Urinary bladder (tissue), 4 donors: ENCODE results near the gene CPN2. TPM values are rescaled to one million over a fixed set of nuclear protein-coding genes. Genes with fewer than 3 reads are reported as not detected.

Experiments
- DNase-seq: peaks from one replicate; pipeline ENCODE4 v3.0.0-alpha.2; 2015; ENCODE audit errors: extremely low spot score
- H3K27ac ChIP-seq: one replicate; pipeline ENCODE4 v1.5.1; 2013; ENCODE audit warnings: low read depth, mild to moderate bottlenecking, moderate library complexity
- H3K36me3 ChIP-seq: one replicate; pipeline ENCODE4 v1.6.1; 2013; ENCODE audit warnings: mild to moderate bottlenecking, moderate library complexity; ENCODE audit not compliant: insufficient read depth
- H3K4me1 ChIP-seq: one replicate; pipeline ENCODE4 v1.6.1; 2013; ENCODE audit warnings: mild to moderate bottlenecking, moderate library complexity; ENCODE audit not compliant: insufficient read depth
- H3K4me3 ChIP-seq: one replicate; pipeline ENCODE4 v1.5.1; 2013; ENCODE audit warnings: low read depth, low read length
- WGBS: extraction: QIAGEN DNeasy Blood & Tissue Kit; methylation state at CpG from one replicate; pipeline ENCODE4 v1.1.7; 2013; 5-methylcytosine and 5-hydroxymethylcytosine counted together
- polyA plus RNA-seq: library from polyadenylated mRNA; stranded (reverse); fragments of 200-250 nt; gene quantifications from one replicate; pipeline ENCODE4 v1.2.3, GENCODE V29; 2013
- total RNA-seq: library from RNA; depleted of rRNA; stranded (reverse); fragments of >200 nt; gene quantifications from one replicate; pipeline ENCODE4 v1.2.3, GENCODE V29; 2014
- donor health status: healthy with polysubstance abuse.
- donor health status: healthy.

Gene CPN2
- total and polyA plus RNA-seq, 2 donors, result 0.06 TPM; not detected in 1

DNA sequence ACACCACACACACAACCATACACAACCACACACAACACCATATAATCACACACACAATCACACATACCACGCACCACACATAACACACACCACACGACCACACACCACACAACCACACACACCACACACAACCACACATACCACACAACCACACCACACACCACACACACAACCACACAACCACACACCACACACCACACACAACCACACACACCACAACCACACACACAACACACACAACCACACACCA, 24.2 kb downstream of the CPN2 start:
- Histone ChIP-seq H3K4me3 (no peak overlapping the region), H3K4me1 (no peaks in the 10 kb centered on the region), H3K36me3 (no peaks in the 10 kb centered on the region), H3K27ac (no peak overlapping the region)
- no peak for DNase-seq
- 97% methylated on average over 2 of the region's 2 CpGs for WGBS

DNA sequence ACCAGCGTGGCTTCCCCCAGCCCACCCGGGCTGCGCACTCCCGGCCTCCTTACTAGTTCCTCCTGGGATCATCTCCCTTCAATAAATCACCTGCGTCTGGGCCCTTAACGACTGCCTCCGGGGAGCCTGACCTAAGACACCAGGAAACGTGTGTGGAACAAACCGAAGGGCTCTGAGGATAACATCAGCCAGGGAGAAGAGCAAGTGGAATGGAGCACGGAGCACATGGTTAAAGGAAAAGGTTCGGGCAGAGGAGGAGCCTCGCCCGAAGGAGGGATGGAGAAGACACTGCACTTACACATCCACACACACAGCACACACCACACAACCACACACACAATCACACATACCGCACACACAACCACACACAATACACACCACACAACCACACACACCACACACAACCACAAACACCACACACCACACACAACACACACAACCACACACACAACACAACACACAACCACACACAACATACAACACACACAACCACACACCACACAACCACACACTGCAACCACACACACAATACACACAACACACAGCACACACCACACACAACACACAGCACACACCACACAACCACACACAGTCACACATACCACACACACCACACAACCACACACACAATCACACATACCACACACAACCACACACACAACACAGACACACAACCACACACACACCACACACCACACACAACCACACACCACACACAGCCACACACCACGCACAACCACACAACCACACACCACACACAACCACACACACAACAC, 24.7 kb downstream of the CPN2 start:
- no peaks in the 10 kb centered on the region for H3K36me3 ChIP-seq

DNA sequence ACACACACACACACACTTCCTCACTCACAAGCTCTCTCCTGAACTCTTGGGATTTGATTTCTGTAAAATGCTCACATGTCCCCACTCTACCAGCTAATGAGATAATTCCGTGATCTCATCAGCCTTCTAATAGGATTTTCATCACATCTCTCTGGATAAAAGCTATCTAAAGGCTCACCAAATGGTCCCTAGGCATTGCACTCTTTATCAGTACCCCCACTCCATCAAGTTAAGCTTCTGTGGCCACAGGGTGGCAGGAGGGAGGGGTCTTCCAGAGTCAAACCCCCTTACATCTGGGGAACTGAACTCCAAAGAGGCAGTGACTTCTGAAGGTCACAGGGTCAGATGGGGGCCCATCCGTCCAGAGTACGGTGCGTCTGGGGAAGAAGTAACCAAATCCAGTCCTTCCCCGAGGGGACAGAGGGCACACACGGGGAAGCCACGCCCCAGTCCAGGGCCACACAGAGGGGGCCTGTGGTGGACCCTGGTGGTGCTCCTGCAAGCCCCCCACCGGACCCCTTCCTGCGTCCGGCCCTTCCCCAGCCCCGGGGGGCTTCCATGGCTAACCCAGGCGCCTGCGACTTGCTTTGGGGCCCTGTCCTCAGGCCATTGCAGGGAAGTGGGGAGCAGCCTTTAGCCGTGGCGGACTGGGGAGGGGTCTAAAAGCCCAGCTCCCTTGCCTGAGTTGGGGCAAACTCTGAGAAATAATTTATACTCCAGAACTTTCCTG, 25.5 kb downstream of the CPN2 start:
- Histone ChIP-seq H3K4me3 (no peak overlapping the region), H3K27ac (no peak overlapping the region), H3K4me1 (no peaks in the 10 kb centered on the region), H3K36me3 (no peaks in the 10 kb centered on the region)
- 61% methylated on average over 15 of the region's 15 CpGs for WGBS
- DNase-seq, result no peak

More for the DNA sequence above, 24.7 kb downstream of the CPN2 start:
- DNase-seq, result no peak
- Histone ChIP-seq H3K27ac (no peak overlapping the region), H3K4me3 (no peak overlapping the region), H3K4me1 (no peaks in the 10 kb centered on the region)
- WGBS, result 47% methylated on average over 15 of the region's 15 CpGs

DNA sequence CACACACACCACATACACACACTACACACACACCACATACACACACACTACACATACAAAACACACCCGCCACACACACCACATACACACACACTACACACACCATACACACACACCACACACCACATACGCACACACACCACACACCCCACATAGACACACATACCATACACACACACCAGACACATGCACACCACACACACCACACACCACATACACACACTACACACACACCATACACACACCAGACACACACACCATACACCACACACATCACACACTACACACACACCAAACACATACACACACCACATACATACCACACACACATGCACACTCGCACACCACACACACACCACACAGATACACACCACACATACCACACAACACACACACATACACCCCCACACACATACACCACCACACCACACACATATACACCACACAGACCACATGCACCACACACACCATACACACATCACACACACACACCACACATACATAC, 26.3 kb downstream of the CPN2 start:
- no peak for DNase-seq
- Histone ChIP-seq H3K4me1 (no peaks in the 10 kb centered on the region), H3K4me3 (no peak overlapping the region), H3K27ac (no peak overlapping the region), H3K36me3 (no peaks in the 10 kb centered on the region)
- 99% methylated on average over 3 of the region's 3 CpGs for WGBS

DNA sequence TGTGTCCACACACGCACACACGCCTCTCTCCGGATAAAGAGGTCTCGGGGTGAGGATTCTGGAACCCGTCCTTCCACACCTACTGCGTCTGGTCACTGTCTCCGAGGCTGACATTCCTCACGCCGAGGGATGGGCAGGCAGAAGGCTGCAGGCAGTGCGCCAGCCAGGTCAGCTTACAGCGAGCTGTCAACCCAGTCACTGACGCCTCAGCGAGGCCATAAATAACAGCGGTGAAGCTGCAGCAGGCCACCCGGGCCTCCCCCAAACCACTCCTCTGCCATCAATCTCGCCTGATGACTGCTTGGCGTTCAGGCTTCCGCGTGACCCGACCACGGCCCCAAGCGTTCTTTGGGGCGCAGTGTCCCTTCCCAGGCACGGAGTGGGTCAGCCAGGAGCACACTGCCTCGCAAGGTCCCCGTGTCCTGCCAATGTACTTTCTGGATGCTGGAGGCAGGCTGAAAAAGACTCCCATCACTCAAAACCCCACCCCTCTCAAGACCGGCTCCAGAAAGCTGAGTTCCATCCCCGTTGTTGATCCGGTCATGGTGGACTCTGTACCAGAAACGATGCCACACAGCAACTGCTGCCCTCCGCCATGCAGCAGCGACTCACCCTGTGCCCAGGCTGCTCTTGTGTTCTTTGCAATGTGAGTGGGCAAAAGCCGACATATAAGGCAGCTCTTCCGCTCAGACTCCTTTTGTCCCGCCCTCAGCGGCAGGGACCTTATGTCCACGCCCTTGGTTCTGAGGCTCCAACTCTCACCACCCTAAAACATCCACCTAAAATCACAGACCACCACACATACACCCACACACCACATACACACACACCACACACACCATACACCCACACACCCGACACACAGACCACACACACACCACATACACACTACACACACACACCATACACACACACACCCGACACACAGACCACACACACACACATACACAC, 27.1 kb downstream of the CPN2 start:
- Histone ChIP-seq H3K4me1 (no peaks in the 10 kb centered on the region), H3K4me3 (no peak overlapping the region), H3K27ac (no peak overlapping the region), H3K36me3 (no peaks in the 10 kb centered on the region)
- DNase-seq, result no peak
- 11% methylated on average over 39 of the region's 39 CpGs for WGBS

DNA sequence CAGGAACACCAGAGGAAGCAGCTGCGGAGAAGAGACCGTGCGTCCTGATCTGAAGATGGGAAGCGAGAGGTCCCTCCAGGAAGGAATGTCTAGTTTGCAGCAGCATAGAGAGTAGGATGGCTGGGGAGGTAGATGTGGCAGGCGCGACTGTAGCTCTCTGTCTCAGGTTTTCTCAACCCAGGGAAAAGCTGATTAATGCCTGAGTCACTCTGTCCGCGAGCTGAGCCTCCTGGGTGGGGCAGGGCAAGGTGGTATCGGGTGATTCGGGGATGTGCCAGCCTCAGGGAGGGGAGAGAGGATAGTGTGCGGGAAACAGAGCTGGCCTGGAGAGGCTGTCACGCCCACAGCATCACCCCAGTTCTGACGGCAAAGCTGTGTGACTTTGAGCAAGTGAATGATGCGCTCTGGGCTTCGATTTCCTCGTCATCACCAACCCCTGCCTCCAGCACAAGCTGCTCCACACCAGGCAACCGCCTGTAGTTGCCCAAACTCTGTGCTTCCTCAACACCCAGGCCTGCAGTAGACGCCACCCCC, 28.4 kb downstream of the CPN2 start:
- Histone ChIP-seq H3K4me3 (no peak overlapping the region), H3K36me3 (no peaks in the 10 kb centered on the region), H3K4me1 (no peaks in the 10 kb centered on the region), H3K27ac (no peak overlapping the region)
- 77% methylated on average over 18 of the region's 18 CpGs for WGBS
- no peak for DNase-seq

DNA sequence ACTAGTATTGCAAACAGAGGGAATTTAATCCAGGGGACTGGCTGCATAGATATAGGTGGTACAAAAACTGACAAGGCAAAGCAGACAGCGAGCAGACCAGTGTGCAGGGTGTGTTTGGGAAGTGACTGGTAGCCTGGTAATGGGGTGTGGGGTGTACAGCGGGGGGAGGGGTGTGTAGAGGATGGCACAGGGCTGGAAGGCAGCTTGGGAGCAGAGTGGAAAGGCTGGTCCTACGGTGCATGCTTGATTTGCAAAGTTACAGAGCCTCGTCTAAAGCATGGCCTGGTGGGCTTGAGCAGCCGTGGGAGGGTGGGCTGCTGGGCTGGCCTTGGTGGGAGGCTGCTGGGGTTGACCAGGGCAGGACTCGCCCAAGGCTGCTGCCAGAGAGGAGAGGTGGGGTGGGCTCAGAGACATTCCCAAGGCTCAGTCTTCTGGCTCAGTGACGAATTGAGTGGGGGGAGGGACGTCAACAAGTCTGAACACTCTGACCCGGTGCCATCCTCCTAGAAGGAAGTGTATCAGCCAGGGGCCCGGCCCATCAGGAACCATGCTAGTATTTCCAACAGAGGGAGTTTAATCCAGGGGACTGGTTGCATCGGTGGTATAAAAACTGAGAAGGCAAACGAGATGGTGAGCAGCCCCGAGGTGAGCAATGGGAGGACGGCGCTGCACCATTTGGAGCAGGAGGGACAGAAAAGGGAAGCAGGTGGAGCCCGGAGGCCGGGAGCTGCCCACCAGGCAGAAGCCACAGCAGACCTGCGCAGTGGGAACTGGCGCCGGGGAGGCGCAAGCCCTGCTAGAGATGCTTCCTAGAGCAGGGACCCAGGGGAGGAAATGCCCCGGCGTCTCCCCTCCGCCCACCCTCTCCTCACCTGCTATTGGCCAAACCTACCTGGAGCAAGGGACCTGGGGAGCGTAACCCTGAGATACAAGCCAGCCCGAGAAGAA, 29.2 kb downstream of the CPN2 start:
- H3K4me3 ChIP-seq, result no peak overlapping the region
- no peaks in the 10 kb centered on the region for H3K4me1 ChIP-seq
- 74% methylated on average over 26 of the region's 26 CpGs for WGBS
- H3K27ac ChIP-seq, result no peak overlapping the region
- no peak for DNase-seq
- H3K36me3 ChIP-seq, result no peaks in the 10 kb centered on the region

DNA sequence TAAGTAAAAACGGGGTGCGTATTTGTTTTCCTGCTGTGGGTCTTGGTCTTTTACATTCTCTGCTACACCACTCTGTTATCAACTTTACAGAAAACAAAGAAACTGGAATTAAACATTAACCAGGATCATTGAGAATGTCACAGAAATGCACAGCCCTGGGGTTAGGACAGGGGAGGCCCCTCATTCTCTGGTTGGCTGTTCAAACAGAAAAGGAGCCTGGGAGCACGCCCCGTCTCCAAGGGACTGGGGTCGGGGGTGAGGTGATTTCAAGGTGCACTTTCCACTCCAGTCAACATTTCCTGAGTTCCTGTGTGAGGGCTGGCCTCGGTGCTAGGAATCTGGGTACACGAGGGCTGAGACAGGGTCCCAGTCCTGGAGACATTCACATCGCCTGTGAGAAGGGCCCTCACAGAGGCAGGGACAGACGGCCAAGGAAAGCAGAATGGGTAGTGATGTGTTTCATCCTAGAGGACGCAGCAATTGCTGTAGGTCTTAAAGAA, 30.3 kb downstream of the CPN2 start:
- H3K4me3 ChIP-seq, result no peak overlapping the region
- H3K27ac ChIP-seq, result no peak overlapping the region
- no peaks in the 10 kb centered on the region for H3K36me3 ChIP-seq
- no peaks in the 10 kb centered on the region for H3K4me1 ChIP-seq
- DNase-seq, result no peak
- 78% methylated on average over 10 of the region's 10 CpGs for WGBS

DNA sequence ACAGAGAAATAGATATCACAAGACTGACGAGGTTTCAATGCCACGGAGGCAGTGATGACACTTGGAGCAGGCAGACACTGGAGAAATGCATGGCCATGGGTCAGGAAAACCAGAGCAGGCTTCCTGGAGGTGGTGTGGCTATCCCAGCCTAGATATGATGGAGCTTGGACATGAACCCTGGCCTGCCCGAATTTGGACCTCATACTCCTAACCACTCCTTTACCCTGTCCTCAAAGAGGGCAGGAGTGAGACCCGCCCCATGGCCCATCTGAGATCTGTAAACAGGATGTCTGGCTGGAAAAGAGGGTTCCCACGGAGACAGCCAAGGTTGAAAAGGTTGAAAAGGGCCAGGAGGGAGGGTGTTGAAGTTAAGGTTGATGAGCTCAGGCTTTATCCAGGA, 31.0 kb downstream of the CPN2 start:
- no peaks in the 10 kb centered on the region for H3K36me3 ChIP-seq
- DNase-seq, result no peak
- 78% methylated on average over 5 of the region's 5 CpGs for WGBS
- no peaks in the 10 kb centered on the region for H3K4me1 ChIP-seq
- no peak overlapping the region for H3K4me3 ChIP-seq
- no peak overlapping the region for H3K27ac ChIP-seq

DNA sequence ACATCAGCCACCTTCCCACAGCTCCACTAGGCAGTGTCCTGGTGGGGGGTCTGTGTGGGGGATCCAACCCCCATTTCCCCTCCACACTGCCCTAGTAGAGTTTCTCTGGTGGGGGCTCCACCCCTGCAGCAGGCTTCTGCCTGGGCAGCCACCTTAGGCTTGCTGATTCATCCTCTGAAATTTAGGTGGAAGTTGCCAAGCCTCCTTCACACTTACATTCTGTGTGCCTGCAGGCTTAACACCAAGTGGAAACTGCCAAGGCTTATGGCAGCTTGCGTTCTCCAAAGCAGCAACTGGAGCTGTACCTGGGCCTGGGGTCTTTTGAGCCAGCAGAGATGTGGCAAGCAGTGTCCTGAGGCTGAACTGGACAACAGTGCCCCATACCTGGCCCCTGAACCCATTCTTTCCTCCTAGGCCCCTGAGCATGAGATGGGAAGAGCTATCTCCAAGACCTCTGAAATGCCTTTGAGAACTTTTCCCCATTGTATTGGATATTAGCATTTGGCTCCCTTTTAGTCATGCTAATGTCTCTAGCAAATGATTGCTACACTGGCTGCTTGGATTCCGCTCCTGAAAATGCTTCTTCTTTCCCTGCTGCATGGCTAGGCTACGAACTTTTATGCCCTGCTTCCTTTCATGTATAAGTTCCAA, 32.5 kb downstream of the CPN2 start:
- Histone ChIP-seq H3K36me3 (no peaks in the 10 kb centered on the region), H3K4me1 (no peaks in the 10 kb centered on the region), H3K27ac (no peak overlapping the region), H3K4me3 (no peak overlapping the region)
- 94% methylated on average over 3 of the region's 3 CpGs for WGBS
- DNase-seq, result no peak

DNA sequence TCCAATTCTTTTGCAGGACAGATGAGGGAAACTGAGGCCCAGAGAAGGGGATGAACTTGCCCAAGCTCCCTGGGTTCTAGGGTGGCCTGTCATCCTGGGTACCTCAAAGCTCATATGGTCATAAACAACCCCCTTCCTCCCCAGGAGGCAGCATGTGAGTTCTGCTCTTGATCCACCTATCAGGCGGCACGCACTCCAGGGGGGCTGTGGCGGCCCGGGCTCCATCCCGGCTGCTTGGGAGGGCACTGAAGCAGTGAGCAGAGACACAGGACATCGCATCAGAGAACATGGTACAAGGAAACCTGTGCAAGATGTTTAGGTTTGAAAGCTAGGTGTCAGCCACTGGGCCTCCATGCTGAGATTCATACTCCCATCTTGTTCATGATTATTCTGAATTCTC, 34.2 kb downstream of the CPN2 start:
- Histone ChIP-seq H3K4me3 (no peak overlapping the region), H3K36me3 (no peaks in the 10 kb centered on the region), H3K27ac (no peak overlapping the region), H3K4me1 (no peaks in the 10 kb centered on the region)
- 82% methylated on average over 6 of the region's 6 CpGs for WGBS
- no peak for DNase-seq

DNA sequence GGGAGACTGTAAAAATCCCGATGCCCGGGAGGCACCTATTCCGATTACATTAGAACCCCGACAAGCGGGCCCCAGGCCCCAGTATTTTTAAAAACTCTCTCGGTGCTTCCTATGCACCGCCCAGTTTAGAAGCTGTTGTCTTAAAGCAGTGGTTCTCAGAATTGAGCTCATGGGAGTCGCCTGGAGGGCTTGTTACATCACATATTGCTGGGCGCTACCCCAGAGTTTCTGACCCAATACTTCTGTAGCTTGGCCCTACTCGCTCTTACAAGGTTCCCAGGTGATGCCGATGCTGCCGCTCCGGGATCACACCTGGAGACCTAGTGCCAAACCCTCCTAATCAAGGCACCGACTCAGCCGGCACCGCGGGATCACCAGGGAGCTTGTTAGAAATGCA, 35.2 kb downstream of the CPN2 start:
- WGBS, result 20% methylated on average over 17 of the region's 17 CpGs
- Histone ChIP-seq H3K36me3 (no peaks in the 10 kb centered on the region), H3K4me1 (no peaks in the 10 kb centered on the region), H3K27ac (no peak overlapping the region), H3K4me3 (no peak overlapping the region)
- DNase-seq, result no peak
